ENCODE results near the gene UBR1. TPM values are rescaled to one million over a fixed set of nuclear protein-coding genes. Genes with fewer than 3 reads are reported as not detected.

The UBR1 gene
- total RNA-seq, 1 experiment from 2014 or later, result 17.9 TPM

DNA sequence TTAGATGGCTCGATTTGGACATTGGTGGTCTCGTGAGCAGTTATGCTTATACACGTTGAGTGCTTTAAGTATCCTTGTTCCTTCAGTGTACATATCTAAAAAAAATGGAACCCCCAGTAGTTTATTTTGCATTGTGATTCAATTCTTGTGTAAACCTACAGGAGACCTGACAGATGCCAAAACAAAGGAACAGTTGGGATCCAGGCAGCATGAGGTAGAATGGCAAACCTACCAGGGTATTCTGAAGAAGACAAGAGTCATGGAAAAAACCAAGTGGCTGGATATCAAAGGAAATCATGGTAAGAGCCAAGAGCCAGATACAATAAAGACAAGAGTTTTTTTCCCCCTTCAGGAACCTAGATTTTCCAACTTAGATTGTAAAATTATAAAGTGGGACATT is 29.5 kb upstream of the UBR1 start (continued):
- TF ChIP-seq CEBPB (IDR thresholded peaks at IDR 0.05; ENCODE audit: low read depth) (no peak), EZH2 (IDR thresholded peaks at IDR 0.05) (no peak), ELF1 (IDR thresholded peaks at IDR 0.05; ENCODE audit: borderline replicate concordance, low read depth) (no peak)

GRCh38 chr15:43134157-43134635 is 28.4 kb upstream of the UBR1 start:
- CTCF ChIA-PET, result no interaction called here
- Histone ChIP-seq H3K79me2 (ENCODE audit: insufficient read depth, low read length) (no peaks in the 10 kb centered on the region), H4K20me1 (ENCODE audit: insufficient read depth) (no peaks in the 10 kb centered on the region), H3K4me2 (ENCODE audit: low read length) (peak overlapping the region; percentile 86), H3K4me1 (ENCODE audit: control insufficient read depth in 1 of 2, insufficient read depth in 2 of 2, low read length in 2 of 2) (peaks cover 9 to 14% of the 10 kb centered on the region in 2 experiments; a peak in 3 of 4 replicates), H2AFZ (ENCODE audit: low read depth, low read length, poor library complexity, severe bottlenecking) (no peak overlapping the region), H3K36me3 (ENCODE audit: control insufficient read depth in 1 of 2, insufficient read depth in 2 of 2, low read length in 2 of 2) (peaks cover 0 to 8% of the 10 kb centered on the region in 2 experiments; a peak in 3 of 4 replicates), H3K27me3 (ENCODE audit: insufficient read depth, low read length) (no peaks in the 10 kb centered on the region), H3K4me3 (replicated peaks in 1 of 2; ENCODE audit: low read depth in 1 of 2, low read length in 2 of 2) (peak overlapping the region; percentile 66 to 67), H3K27ac (ENCODE audit: low read depth, low read length) (peak overlapping the region; percentile 62; the same call in 1 of the 2 replicates), H3K9me3 (ENCODE audit: control insufficient read depth in 1 of 2, insufficient read depth in 1 of 2, low read depth in 1 of 2, low read length in 2 of 2) (no peaks in the 10 kb centered on the region), H3K9me2 (ENCODE audit: insufficient read depth) (no peaks in the 10 kb centered on the region), H3K9ac (ENCODE audit: low read length) (peak overlapping the region; percentile 68)
- BruUV-seq (replicated peaks), result no TSS peak
- ATAC-seq (no peak; the same call in 1 of the 2 replicates), DNase-seq (ENCODE audit: low read depth, low spot score) (no peak)
- intact Hi-C loops (cut with micrococcal nuclease), result loop anchor here (5.0 kb wide), 1 partner anchor 53 kb away; the partner anchor contains the start of gene CCNDBP1
- POLR2A ChIA-PET, result no interaction called here
- RAD21 ChIA-PET (ENCODE audit: low non-redundant PET in 1 of 2, low total read pairs in 2 of 2, uncharacterized antibody in 2 of 2, unreplicated experiment in 2 of 2), result no interaction called here
- TF ChIP-seq SRF (IDR thresholded peaks at IDR 0.05; ENCODE audit: low read depth), result no peak

GRCh38 chr15:43133430-43134156 is 27.8 kb upstream of the UBR1 start, which contains the start of gene TMEM62:
Gene TMEM62, plus strand, starts transcription at chr15:43133586. Its CDS starts 217 bp downstream, at chr15:43133803.
- Histone ChIP-seq H3K4me3 (replicated peaks in 1 of 2; ENCODE audit: low read depth in 1 of 2, low read length in 2 of 2) (peak within 1 kb of the TSS; percentile 66 to 67), H3K4me1 (ENCODE audit: control insufficient read depth in 1 of 2, insufficient read depth in 2 of 2, low read length in 2 of 2) (peaks cover 9 to 14% of the 10 kb centered on the region in 2 experiments; a peak in 3 of 4 replicates), H3K79me2 (ENCODE audit: insufficient read depth, low read length) (no peaks in the 10 kb centered on the region), H2AFZ (ENCODE audit: low read depth, low read length, poor library complexity, severe bottlenecking) (peak within 1 kb of the TSS; percentile 93), H3K4me2 (ENCODE audit: low read length) (peak within 1 kb of the TSS; percentile 86), H3K9ac (ENCODE audit: low read length) (peak within 1 kb of the TSS; percentile 68), H3K36me3 (ENCODE audit: control insufficient read depth in 1 of 2, insufficient read depth in 2 of 2, low read length in 2 of 2) (peaks cover 0 to 8% of the 10 kb centered on the region in 2 experiments; a peak in 3 of 4 replicates), H4K20me1 (ENCODE audit: insufficient read depth) (no peaks in the 10 kb centered on the region), H3K9me2 (ENCODE audit: insufficient read depth) (no peaks in the 10 kb centered on the region), H3K27ac (ENCODE audit: low read depth, low read length) (peak within 1 kb of the TSS; percentile 62), H3K27me3 (ENCODE audit: insufficient read depth, low read length) (no peaks in the 10 kb centered on the region), H3K9me3 (ENCODE audit: control insufficient read depth in 1 of 2, insufficient read depth in 1 of 2, low read depth in 1 of 2, low read length in 2 of 2) (no peaks in the 10 kb centered on the region)
- ATAC-seq (peak; percentile 91), DNase-seq (ENCODE audit: low read depth, low spot score) (peak; percentile 76)
- RAD21 ChIA-PET (ENCODE audit: low non-redundant PET in 1 of 2, low total read pairs in 2 of 2, uncharacterized antibody in 2 of 2, unreplicated experiment in 2 of 2), result no interaction called here
- POLR2A ChIA-PET, result no interaction called here
- CTCF ChIA-PET, result no interaction called here
- no TSS peak for BruUV-seq (replicated peaks)
- intact Hi-C loops (cut with micrococcal nuclease), result loop anchor here (5.0 kb wide), 1 partner anchor 54 kb away; the partner anchor contains the start of gene CCNDBP1
- TF ChIP-seq, protein P1, sequence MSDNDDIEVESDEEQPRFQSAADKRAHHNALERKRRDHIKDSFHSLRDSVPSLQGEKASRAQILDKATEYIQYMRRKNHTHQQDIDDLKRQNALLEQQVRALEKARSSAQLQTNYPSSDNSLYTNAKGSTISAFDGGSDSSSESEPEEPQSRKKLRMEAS (IDR thresholded peaks at IDR 0.05), result peak; percentile 44; the same call in 1 of the 2 replicates
- peak; percentile 98 for TF ChIP-seq ZFX (IDR thresholded peaks at IDR 0.05)
- TF ChIP-seq JUND (IDR thresholded peaks at IDR 0.05), result no peak
- TF ChIP-seq SIN3A (IDR thresholded peaks at IDR 0.05; ENCODE audit: low read depth), result peak; percentile 17
- no peak for TF ChIP-seq SRF (IDR thresholded peaks at IDR 0.05; ENCODE audit: low read depth)
- TF ChIP-seq, protein P2, sequence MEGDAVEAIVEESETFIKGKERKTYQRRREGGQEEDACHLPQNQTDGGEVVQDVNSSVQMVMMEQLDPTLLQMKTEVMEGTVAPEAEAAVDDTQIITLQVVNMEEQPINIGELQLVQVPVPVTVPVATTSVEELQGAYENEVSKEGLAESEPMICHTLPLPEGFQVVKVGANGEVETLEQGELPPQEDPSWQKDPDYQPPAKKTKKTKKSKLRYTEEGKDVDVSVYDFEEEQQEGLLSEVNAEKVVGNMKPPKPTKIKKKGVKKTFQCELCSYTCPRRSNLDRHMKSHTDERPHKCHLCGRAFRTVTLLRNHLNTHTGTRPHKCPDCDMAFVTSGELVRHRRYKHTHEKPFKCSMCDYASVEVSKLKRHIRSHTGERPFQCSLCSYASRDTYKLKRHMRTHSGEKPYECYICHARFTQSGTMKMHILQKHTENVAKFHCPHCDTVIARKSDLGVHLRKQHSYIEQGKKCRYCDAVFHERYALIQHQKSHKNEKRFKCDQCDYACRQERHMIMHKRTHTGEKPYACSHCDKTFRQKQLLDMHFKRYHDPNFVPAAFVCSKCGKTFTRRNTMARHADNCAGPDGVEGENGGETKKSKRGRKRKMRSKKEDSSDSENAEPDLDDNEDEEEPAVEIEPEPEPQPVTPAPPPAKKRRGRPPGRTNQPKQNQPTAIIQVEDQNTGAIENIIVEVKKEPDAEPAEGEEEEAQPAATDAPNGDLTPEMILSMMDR (IDR thresholded peaks at IDR 0.05 in 2 of 3, conservative IDR thresholded peaks at IDR 0.05 in 1 of 3; ENCODE audit: borderline replicate concordance in 1 of 3, insufficient read depth in 1 of 3, low read depth in 2 of 3, low read length in 2 of 3), result no peak
- TF ChIP-seq ELF1 (IDR thresholded peaks at IDR 0.05; ENCODE audit: borderline replicate concordance, low read depth), result peak; percentile 24
- no peak for TF ChIP-seq ATF3 (IDR thresholded peaks at IDR 0.05)
- no peak for TF ChIP-seq REST (IDR thresholded peaks at IDR 0.05; ENCODE audit: low read depth)

Measured in HCT116 (cell line).